ENCODE measurements around the gene PSG4.
"Not testable (repeated sequence)": the region's sequence is repeated elsewhere in the genome, so short reads cannot be mapped to it uniquely, and the experiment has no call there.

The PSG4 gene

GRCh38 chr19:43163135-43163534, 42.3 kb downstream of the PSG4 start:
- H3K27ac ChIP-seq (ENCODE audit: low read depth, low read length); H3K27me3 ChIP-seq (ENCODE audit: control insufficient read depth, insufficient read depth, low read length): not testable (repeated sequence)

GRCh38 chr19:43162261-43162660, 43.2 kb downstream of the PSG4 start:
- not testable (repeated sequence) for H3K27me3 ChIP-seq (ENCODE audit: control insufficient read depth, insufficient read depth, low read length); H3K9me3 ChIP-seq (ENCODE audit: control insufficient read depth, insufficient read depth, low read depth, low read length); H3K27ac ChIP-seq (ENCODE audit: low read depth, low read length); H3K36me3 ChIP-seq (ENCODE audit: control insufficient read depth, insufficient read depth, low read length); H3K9ac ChIP-seq (ENCODE audit: low read length); H3K4me3 ChIP-seq (ENCODE audit: low read depth, low read length); H3K4me1 ChIP-seq (ENCODE audit: control insufficient read depth, insufficient read depth, low read length)

More at GRCh38 chr19:43163135-43163534, 42.3 kb downstream of the PSG4 start:
- not testable (repeated sequence) for H3K9ac ChIP-seq (ENCODE audit: low read length); H3K9me3 ChIP-seq (ENCODE audit: control insufficient read depth, insufficient read depth, low read depth, low read length); H3K36me3 ChIP-seq (ENCODE audit: control insufficient read depth, insufficient read depth, low read length); H3K4me3 ChIP-seq (ENCODE audit: low read depth, low read length); H3K4me1 ChIP-seq (ENCODE audit: control insufficient read depth, insufficient read depth, low read length)

DNA sequence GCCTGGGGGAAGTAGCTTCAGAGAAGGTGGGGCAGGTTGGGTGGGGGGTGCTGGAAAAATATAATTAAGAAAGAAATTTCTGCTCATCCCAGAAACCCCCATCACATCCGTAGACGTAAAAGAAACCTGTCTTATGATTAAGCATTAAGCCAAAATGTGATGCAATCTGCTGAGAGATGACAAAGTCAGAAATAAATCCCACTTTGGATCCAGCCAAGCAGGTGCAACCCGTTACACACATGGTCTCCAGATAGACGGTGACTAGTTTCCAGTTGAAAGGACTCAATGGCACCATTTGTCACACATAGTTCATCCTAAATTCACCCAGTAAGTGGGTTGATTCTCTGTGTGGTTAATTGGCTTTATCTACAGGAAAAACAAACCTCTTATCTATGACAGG, 53.2 kb downstream of the PSG4 start:
- no peaks in the 10 kb centered on the region for H3K27me3 ChIP-seq (ENCODE audit: control insufficient read depth, insufficient read depth, low read length)
- H3K9me3 ChIP-seq (ENCODE audit: control insufficient read depth, insufficient read depth, low read depth, low read length), result peaks cover 13% of the 10 kb centered on the region; the same call in 1 of the 2 replicates
- H3K27ac ChIP-seq (ENCODE audit: low read depth, low read length), result no peak overlapping the region
- H3K36me3 ChIP-seq (ENCODE audit: control insufficient read depth, insufficient read depth, low read length), result no peaks in the 10 kb centered on the region
- no peak overlapping the region for H3K4me3 ChIP-seq (ENCODE audit: low read depth, low read length)
- no peaks in the 10 kb centered on the region for H3K4me1 ChIP-seq (ENCODE audit: control insufficient read depth, insufficient read depth, low read length)
- H3K9ac ChIP-seq (ENCODE audit: low read length), result no peak overlapping the region

DNA sequence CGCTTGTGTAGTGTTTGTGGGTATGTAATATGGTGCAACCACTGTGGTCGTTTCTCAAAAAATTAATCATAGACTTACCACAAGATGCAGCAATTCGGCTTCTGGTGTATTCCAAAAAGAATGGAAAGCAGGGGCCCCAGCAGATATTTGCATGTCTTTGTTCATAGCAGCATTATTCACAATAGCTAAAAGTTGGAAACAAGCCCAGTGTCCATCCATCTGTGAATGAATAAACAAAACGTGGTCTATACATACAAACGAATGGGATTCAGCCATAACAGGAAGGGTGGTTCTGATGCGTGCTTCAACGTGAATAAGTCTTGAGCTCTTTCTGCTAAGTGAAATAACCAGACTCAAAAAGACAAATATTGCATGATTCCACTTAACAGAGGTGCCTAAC, 55.6 kb downstream of the PSG4 start:
- not testable (repeated sequence) for H3K4me3 ChIP-seq (ENCODE audit: low read depth, low read length); H3K4me1 ChIP-seq (ENCODE audit: control insufficient read depth, insufficient read depth, low read length); H3K9me3 ChIP-seq (ENCODE audit: control insufficient read depth, insufficient read depth, low read depth, low read length); H3K36me3 ChIP-seq (ENCODE audit: control insufficient read depth, insufficient read depth, low read length); H3K27me3 ChIP-seq (ENCODE audit: control insufficient read depth, insufficient read depth, low read length); H3K9ac ChIP-seq (ENCODE audit: low read length); H3K27ac ChIP-seq (ENCODE audit: low read depth, low read length)

DNA sequence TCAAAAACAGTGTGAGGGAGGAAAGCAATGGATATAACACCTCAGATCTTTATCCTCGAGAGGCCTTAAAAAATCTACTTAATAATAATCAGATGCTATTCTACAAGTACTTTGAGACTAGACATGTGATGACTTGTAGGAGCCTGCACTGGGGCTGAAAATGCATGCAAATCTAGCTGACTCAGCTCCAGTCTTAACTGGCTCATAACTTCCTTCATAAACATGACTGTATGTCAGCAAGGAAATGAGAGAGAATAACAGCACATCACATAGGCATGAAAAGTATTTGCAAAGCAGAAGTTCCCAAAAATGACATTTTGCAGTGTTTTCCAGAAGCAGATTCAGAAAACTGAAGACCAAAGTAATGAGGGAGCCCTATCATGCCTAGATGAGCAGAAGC, 57.2 kb downstream of the PSG4 start:
- Histone ChIP-seq H3K9ac (ENCODE audit: low read length) (no peak overlapping the region), H3K27me3 (ENCODE audit: control insufficient read depth, insufficient read depth, low read length) (no peaks in the 10 kb centered on the region), H3K4me1 (ENCODE audit: control insufficient read depth, insufficient read depth, low read length) (no peaks in the 10 kb centered on the region), H3K4me3 (ENCODE audit: low read depth, low read length) (no peak overlapping the region), H3K36me3 (ENCODE audit: control insufficient read depth, insufficient read depth, low read length) (no peaks in the 10 kb centered on the region), H3K27ac (ENCODE audit: low read depth, low read length) (no peak overlapping the region), H3K9me3 (ENCODE audit: control insufficient read depth, insufficient read depth, low read depth, low read length) (peaks cover 6% of the 10 kb centered on the region; the same call in 1 of the 2 replicates)
